D721Med (cell line): ENCODE data around the gene GNAO1.

Experiments used
- DNase-seq: peaks from one replicate; pipeline ENCODE4 v3.0.0; 2011; ENCODE audit warnings: low spot score; ENCODE audit not compliant: insufficient read length
- FAIRE-seq: peaks from 2 replicates; lab custom pipeline; 2011; peaks lifted over from hg19 to GRCh38; lab: Jason Lieb, UNC
- TF ChIP-seq, protein P1 (sequence below): IDR thresholded peaks from 2 replicates; pipeline ENCODE4 v1.5.1; 2012; ENCODE audit warnings: mild to moderate bottlenecking, control low read depth; ENCODE audit not compliant: insufficient read depth; ENCODE audit errors: missing control alignments

Gene GNAO1

GRCh38 chr16:56226187-56226586 lies 34.9 kb downstream of the GNAO1 start:
- no peak for FAIRE-seq

GRCh38 chr16:56226845-56227525 lies 35.7 kb downstream of the GNAO1 start:
- FAIRE-seq: no peak
- no peak for DNase-seq

More at GRCh38 chr16:56226187-56226586, 34.9 kb downstream of the GNAO1 start:
- DNase-seq: no peak
- TF ChIP-seq, protein P1, sequence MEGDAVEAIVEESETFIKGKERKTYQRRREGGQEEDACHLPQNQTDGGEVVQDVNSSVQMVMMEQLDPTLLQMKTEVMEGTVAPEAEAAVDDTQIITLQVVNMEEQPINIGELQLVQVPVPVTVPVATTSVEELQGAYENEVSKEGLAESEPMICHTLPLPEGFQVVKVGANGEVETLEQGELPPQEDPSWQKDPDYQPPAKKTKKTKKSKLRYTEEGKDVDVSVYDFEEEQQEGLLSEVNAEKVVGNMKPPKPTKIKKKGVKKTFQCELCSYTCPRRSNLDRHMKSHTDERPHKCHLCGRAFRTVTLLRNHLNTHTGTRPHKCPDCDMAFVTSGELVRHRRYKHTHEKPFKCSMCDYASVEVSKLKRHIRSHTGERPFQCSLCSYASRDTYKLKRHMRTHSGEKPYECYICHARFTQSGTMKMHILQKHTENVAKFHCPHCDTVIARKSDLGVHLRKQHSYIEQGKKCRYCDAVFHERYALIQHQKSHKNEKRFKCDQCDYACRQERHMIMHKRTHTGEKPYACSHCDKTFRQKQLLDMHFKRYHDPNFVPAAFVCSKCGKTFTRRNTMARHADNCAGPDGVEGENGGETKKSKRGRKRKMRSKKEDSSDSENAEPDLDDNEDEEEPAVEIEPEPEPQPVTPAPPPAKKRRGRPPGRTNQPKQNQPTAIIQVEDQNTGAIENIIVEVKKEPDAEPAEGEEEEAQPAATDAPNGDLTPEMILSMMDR: no peak

DNA sequence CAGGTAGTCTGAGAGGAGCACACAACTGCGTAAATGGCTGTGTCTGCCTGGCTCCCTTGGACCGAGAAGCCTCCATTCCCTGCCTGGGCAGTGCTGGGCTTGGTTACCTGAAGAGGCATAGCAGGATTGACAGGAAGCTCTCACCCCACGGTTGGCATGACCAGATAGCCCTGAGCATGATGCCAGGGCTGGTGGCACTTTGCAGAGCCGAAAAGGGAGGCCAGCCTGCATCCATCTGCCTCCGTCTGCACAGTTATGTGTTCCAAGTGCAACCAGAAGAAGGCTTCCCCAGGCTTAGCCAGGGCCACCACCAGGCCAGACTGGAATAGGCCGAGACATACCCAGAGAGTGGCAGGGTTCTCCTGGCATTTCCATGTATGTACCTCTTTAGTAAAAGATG lies 36.6 kb downstream of the GNAO1 start:
- FAIRE-seq (no peak), DNase-seq (no peak)
- TF ChIP-seq, protein P1: no peak

More at GRCh38 chr16:56226845-56227525, 35.7 kb downstream of the GNAO1 start:
- TF ChIP-seq, protein P1: no peak

DNA sequence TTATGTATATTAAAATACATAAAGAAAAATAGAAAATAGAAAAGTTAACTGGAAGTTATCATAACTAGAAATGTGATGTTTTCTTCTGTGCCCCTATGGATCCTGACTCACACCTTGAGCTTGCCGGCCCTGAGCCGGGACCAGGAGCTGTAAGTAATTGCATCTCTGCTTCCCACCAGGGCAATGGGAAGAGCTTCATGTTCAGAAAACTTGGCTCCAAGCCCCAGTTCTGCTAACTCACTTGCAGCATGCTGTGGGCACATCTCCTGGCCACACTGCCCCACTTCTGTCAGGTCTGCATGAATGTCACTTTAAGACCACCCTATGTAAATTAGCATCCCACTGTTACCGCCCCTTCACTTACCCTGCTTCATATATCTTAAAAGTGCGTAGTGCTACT lies 37.2 kb downstream of the GNAO1 start:
- FAIRE-seq (no peak), DNase-seq (no peak)
- TF ChIP-seq, protein P1: no peak

DNA sequence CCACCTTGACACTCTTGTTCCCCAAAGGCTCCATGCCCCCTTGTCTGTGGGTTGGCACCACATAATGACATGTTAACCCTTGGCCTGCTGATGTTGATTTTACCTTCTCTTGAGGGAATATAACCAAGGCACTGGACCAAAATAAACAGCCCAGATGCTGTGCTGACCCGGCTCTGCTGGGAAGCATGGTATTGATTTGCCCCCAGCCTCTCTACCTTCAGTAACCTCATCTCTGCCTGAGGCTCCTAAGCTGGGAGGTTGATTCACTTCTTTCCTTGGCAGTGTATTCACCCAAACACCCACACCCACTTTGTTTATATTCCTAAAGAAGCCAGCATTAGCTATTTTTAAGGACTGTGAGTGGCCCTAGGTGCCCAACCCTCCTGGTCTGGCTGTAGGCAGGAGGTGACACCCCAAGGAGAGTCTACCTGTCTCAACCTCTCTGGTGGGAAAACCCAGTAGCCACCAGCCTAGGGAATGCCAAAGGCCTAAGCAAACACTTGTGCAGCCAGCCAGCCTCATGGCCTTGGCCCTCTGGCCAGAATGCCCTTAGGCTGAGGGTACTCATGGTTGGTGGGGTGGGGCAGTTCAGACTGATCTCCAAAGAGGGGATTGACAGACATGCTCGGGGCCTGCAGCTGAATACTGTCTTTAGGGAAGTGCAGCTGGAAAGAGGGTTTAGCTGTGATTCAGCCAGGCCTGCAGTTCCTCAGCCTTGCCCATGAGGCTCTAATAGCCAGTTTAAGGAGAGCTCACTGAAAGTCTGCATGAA lies 42.7 kb downstream of the GNAO1 start:
- no peak for FAIRE-seq
- TF ChIP-seq, protein P1: no peak

GRCh38 chr16:56234737-56235136 lies 43.4 kb downstream of the GNAO1 start:
- no peak for DNase-seq
- no peak for FAIRE-seq
- TF ChIP-seq, protein P1: no peak

More for the DNA sequence above, 42.7 kb downstream of the GNAO1 start:
- DNase-seq: no peak
